Measurements from ENCODE around the gene RBM26. TPM values are rescaled to one million over a fixed set of nuclear protein-coding genes. Genes with fewer than 3 reads are reported as not detected.

RBM26 gene
- total RNA-seq, 1 experiment from 2014 or later: 65.7 TPM

GRCh38 chr13:79382545-79383275, 23.3 kb downstream of the RBM26 start:
- ChIA-PET POLR2A (ENCODE audit: low non-redundant PET) (no interaction called here), CTCF (no interaction called here)
- H3K27ac ChIP-seq (ENCODE audit: low read depth, low read length, poor library complexity, severe bottlenecking): no peak overlapping the region
- no peak overlapping the region for H3K4me3 ChIP-seq (ENCODE audit: low read depth, low read length, poor library complexity, severe bottlenecking)
- peaks cover 13% of the 10 kb centered on the region for H3K36me3 ChIP-seq (ENCODE audit: insufficient read depth, low read length, poor library complexity, severe bottlenecking)
- DNase-seq (ENCODE audit: low spot score): no peak
- no peak for TF ChIP-seq EZH2 (IDR thresholded peaks at IDR 0.05; ENCODE audit: borderline replicate concordance, low read depth, low read length, poor library complexity, severe bottlenecking)
- TF ChIP-seq CTCF (conservative IDR thresholded peaks at IDR 0.05; ENCODE audit: low read depth, low read length): no peak
- intact Hi-C loops (cut with micrococcal nuclease; ENCODE audit: unreplicated experiment): no loop called here
- H3K27me3 ChIP-seq (replicated peaks; ENCODE audit: insufficient read depth, low read depth, low read length, poor library complexity): no peaks in the 10 kb centered on the region
- H3K9me3 ChIP-seq (ENCODE audit: low read depth, low read length, poor library complexity, severe bottlenecking): no peaks in the 10 kb centered on the region
- peaks cover 3% of the 10 kb centered on the region for H3K4me1 ChIP-seq (ENCODE audit: insufficient read depth, low read length, poor library complexity, severe bottlenecking)
- BruUV-seq (replicated peaks): no TSS peak

- no TSS peak for BruUV-seq (replicated peaks)
- H3K27me3 ChIP-seq (replicated peaks; ENCODE audit: insufficient read depth, low read depth, low read length, poor library complexity): no peaks in the 10 kb centered on the region
- TF ChIP-seq EZH2 (IDR thresholded peaks at IDR 0.05; ENCODE audit: borderline replicate concordance, low read depth, low read length, poor library complexity, severe bottlenecking): no peak
- no peak for TF ChIP-seq CTCF (conservative IDR thresholded peaks at IDR 0.05; ENCODE audit: low read depth, low read length)
- DNase-seq (ENCODE audit: low spot score): no peak
- no peak overlapping the region for H3K27ac ChIP-seq (ENCODE audit: low read depth, low read length, poor library complexity, severe bottlenecking)
- no peaks in the 10 kb centered on the region for H3K4me1 ChIP-seq (ENCODE audit: insufficient read depth, low read length, poor library complexity, severe bottlenecking)
- ChIA-PET CTCF (interaction anchor here (1.1 kb wide), 1 partner anchor 10 kb away, joined by 3 read pairs; no protein-coding TSS in a partner anchor), POLR2A (ENCODE audit: low non-redundant PET) (no interaction called here)
- H3K9me3 ChIP-seq (ENCODE audit: low read depth, low read length, poor library complexity, severe bottlenecking): no peaks in the 10 kb centered on the region
- H3K36me3 ChIP-seq (ENCODE audit: insufficient read depth, low read length, poor library complexity, severe bottlenecking): peaks cover 26% of the 10 kb centered on the region
- intact Hi-C loops (cut with micrococcal nuclease; ENCODE audit: unreplicated experiment): no loop called here
- H3K4me3 ChIP-seq (ENCODE audit: low read depth, low read length, poor library complexity, severe bottlenecking): no peak overlapping the region
Measured at GRCh38 chr13:79380997-79381396, 25.1 kb downstream of the RBM26 start.

- H3K36me3 ChIP-seq (ENCODE audit: insufficient read depth, low read length, poor library complexity, severe bottlenecking): peaks cover 34% of the 10 kb centered on the region
- no peak for DNase-seq (ENCODE audit: low spot score)
- POLR2A ChIA-PET (ENCODE audit: low non-redundant PET): no interaction called here
- no TSS peak for BruUV-seq (replicated peaks)
- TF ChIP-seq CTCF (conservative IDR thresholded peaks at IDR 0.05; ENCODE audit: low read depth, low read length) (no peak), EZH2 (IDR thresholded peaks at IDR 0.05; ENCODE audit: borderline replicate concordance, low read depth, low read length, poor library complexity, severe bottlenecking) (no peak)
- no peak overlapping the region for H3K4me3 ChIP-seq (ENCODE audit: low read depth, low read length, poor library complexity, severe bottlenecking)
- CTCF ChIA-PET: no interaction called here
- H3K4me1 ChIP-seq (ENCODE audit: insufficient read depth, low read length, poor library complexity, severe bottlenecking): no peaks in the 10 kb centered on the region
- no peak overlapping the region for H3K27ac ChIP-seq (ENCODE audit: low read depth, low read length, poor library complexity, severe bottlenecking)
- intact Hi-C loops (cut with micrococcal nuclease; ENCODE audit: unreplicated experiment): no loop called here
- H3K9me3 ChIP-seq (ENCODE audit: low read depth, low read length, poor library complexity, severe bottlenecking): no peaks in the 10 kb centered on the region
- no peaks in the 10 kb centered on the region for H3K27me3 ChIP-seq (replicated peaks; ENCODE audit: insufficient read depth, low read depth, low read length, poor library complexity)
Measured at GRCh38 chr13:79379274-79379673, 26.8 kb downstream of the RBM26 start.
